K562 (cell line): ENCODE measurements around the gene JADE2.

ENCODE experiments used
- KHSRP ChIP-seq: fragments of 450-650 bp; IDR thresholded peaks from 2 replicates; pipeline ENCODE4 v1.6.1; 2017
- MAFK ChIP-seq: IDR thresholded peaks from 2 replicates; pipeline ENCODE4 v1.6.1; 2011; ENCODE audit warnings: low read length, improper control_type of control experiment
- ZSCAN29 ChIP-seq: fragments of 450-650 bp; IDR thresholded peaks from 2 replicates; pipeline ENCODE4 v1.6.1; 2017

- TF ChIP-seq ZSCAN29 = no peak
- no peak for TF ChIP-seq MAFK
- no peak for TF ChIP-seq KHSRP
Observed at GRCh38 chr5:134527156-134527960, 1.9 kb downstream of the JADE2 start.
